GM21447 (cell line): ENCODE data around the gene ANKRD34C.
"Not testable (repeated sequence)": the region's sequence is repeated elsewhere in the genome, so short reads cannot be mapped to it uniquely, and the experiment has no call there.

Experiments used
- ATAC-seq: cut with Tn5 transposase; IDR thresholded peaks from one replicate; pipeline ENCODE4 v1.9.1; 2021; ENCODE audit not compliant: unreplicated experiment

The ANKRD34C gene

DNA sequence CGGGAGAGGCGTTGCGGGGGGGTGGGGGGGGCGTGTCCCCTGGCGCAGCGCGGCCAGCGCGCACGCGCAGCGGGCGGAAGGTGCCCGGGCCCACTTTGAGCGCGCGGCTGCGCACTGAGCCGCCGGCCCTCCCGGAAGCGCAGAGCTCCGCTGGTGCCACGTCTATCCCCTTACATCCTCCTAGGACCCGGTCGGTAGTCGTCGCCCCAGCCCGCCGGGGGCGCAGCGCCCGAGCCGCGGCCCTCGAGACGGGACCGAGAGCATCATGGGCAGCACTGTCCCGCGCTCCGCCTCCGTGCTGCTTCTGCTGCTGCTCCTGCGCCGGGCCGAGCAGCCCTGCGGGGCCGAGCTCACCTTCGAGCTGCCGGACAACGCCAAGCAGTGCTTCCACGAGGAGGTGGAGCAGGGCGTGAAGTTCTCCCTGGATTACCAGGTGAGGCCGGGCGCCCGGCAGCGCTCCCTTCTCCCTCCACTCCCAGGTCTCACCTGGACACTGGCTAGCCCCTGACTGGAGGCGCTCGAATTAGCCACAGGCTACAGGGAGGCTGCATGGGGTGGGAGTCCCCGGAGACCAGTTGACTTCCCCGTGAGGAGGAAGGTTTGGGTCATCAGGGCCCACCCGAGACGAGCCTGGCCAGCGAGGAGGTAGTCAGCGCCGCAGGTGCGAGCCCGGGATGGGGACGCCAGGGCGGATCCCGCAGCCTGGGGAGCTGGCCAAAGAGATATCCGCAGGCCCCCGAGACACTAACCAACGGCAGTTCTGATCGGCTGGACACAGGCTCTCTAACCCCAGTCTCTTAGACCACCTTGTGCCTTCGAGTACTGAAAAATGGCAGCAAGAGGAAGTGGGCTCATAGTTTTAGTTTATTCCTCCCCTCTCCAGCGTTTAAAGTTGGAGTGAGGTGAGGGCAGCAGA is 28.7 kb downstream of the ANKRD34C start, which contains the start of gene TMED3:
TSS of gene TMED3 (plus strand) at position 128 of the 916 bp plus-strand sequence. CDS start at position 266, 138 bp downstream.
- peak; percentile 88 for ATAC-seq

DNA sequence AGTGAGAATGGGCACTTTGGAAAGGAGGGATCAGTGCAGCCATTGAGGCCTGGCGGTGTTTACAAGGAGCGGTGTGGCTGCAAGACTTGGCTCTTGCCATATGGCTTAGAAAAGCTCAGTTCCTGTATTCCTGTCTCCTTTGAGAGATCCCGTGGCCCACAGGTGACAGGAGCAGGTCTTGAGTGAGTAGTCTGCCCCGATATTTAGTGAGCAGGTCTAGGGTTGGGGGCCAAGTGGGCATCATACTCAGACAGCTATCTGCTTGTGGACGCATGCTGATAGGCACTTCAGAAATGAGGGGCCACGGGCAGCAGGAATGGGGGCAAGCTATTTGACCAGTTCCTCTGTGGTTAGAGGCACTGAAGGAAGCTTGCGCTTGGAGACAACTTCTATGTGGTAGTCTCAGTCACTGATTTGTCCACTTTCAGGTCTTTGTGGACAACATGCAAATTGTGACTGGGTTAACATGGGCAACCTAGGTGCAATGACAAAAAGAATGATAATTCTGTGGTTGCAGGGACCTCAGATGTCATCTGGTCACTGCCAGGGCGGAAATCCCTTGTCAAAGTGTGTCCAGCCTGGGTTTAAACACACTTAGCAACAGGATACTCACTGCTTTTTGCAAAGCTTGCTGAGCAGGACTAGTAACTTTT is 29.5 kb downstream of the ANKRD34C start:
- ATAC-seq = no peak

DNA sequence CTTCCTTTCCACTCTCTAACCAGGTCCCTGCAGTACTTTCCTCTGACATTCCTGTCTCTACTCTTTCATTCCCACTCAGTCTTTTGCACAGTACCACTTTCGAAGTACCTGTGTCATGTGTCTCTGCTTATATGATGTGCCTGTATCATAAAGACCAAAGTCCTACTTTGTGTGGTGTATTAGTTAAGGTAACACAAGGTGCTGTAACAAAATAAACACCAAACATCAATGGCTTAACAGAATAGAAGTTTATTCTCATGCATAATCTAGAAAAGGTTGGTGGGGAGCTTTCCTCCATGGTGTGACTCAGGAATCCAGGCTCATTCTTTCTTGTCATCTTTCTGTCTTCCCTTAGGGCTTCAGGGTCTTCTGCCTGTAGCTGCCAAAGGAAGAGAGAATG is 31.7 kb downstream of the ANKRD34C start:
- ATAC-seq = no peak

DNA sequence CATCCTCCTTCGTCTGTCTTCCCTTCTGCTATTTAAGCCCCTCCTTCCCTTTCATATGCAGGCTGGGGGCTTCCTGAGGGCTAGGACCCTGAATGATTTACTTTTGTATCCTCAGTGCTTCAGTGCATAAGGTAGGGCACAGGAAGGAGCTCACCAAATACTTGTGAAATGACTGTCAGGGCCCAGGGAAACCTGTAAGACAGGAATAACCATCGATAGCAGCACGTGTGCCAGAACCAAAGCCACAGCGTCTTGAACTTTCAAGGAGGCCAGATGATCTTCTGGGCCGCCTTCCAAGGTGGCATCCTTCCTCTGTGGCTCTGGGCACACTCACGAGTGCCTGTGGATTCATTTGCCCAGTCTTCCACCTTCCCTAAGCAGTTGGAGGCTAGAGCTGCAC is 32.3 kb downstream of the ANKRD34C start:
- ATAC-seq = no peak

DNA sequence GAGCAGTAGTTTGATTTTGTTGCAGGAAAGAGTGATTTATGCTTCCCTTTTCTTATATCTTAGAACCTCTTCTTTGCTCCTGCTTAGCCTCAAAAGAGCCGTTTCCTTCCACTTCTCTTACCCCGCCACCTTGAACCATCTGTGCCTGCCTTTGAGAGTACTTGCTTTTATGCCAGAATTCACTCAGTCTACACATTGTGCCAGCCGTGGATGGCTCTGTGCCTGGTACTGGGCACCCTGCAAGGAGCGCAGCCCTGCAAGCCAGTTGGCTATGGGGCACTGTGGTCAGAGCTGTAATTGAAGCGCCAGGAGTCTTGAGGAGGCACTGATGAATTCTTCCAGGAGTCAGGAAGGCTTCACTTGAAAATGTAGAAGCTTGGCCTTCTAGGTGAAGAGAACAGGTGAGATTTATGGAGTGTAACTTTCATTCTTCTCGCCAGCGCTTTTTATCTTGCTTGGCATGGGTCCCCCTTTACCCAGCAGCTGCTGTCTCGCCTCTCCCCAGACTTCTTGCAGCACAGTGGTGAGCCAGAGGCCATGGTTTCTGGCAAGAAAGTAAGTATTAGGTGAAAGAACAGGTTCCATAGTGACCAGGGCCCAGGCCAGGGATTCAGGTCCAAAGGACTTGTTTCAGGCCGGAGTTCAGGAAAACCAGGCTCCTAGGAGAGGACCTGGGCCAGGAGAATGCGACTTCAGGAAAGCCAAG is 33.3 kb downstream of the ANKRD34C start:
- no peak for ATAC-seq

DNA sequence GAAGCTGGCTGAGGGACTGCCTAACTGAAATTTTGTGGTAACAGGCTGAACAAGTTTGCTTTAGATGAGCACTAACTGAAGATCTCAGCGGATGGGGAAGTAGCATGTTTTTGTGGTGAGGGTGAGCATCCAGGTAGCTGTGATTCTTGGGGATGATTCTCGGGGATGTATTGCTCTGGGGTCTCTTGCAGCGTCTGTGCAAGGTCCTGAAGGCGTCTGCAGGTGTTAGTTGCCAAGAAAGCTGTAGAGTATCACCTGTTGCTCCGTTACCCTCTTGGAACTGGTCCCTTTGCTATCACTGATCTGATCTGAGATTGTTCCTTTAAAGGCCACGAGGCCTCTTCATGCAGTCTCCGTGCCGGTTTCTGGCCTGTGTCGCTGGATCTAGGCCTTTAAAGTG is 34.3 kb downstream of the ANKRD34C start:
- ATAC-seq = no peak

DNA sequence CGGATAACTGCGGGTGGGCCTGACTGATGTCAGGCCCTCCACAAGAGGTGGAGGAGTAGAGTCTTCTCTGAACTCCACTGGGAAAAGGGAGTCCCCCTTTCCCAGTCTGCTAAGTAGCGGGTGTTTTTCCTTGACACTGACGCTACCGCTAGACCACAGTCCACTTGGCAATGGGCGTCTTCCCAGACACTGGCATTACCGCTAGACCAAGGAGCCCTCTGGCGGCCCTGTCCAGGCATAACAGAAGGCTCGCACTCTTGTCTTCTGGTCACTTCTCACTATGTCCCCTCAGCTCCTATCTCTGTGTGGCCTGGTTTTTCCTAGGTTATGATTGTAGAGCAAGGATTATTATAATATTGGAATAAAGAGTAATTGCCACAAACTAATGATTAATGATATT is 37.5 kb downstream of the ANKRD34C start:
- not testable (repeated sequence) for ATAC-seq

DNA sequence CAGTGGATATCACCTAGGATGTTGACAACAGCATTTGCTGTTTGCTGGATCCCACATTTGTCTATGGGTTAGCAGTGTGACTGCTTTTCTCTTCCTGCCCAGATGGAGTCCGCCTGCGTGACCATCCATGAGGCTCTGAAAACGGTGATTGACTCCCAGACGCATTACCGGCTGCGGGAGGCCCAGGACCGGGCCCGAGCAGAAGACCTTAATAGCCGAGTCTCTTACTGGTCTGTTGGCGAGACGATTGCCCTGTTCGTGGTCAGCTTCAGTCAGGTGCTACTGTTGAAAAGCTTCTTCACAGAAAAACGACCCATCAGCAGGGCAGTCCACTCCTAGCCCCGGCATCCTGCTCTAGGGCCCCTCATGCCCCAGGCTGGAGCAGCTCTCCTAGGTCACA is 39.4 kb downstream of the ANKRD34C start:
- no peak for ATAC-seq

DNA sequence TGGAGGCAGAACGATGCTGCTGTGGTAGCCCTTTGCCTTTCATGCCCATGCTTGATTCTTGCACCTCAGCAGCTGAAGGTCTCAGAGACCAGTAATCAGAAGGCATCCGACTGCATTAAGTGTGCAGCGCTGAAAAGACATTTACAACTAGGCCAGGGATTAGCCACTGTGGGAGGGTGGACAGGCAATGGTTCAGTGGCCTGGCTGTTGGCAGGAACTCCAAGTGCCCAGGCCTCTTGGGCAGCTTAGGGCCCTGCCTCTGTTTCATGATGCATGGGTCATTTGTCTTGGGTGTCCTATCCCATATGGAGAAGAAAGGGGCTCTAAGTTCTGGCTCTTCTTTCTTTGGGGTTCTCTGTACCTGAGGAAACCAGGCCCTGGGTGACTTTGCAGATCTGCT is 39.8 kb downstream of the ANKRD34C start:
- no peak for ATAC-seq

DNA sequence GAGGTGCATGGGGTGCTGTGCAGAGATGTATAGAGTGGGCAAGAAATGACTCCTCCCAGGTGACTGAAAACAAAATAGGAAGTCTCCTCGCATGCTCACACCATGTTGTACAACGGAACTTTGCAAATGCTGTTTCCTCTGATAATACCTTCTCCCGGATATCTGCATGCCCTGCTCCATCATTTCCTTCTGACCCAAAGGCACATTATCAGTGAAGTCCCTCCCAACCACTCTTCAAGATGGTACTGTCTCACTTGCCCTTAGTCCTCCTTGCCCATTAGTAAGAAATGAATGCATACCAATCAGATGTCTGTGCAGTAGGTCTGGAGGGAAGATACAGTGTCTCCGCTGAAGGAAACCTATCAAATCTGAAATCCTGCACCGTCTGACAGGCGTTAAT is 40.4 kb downstream of the ANKRD34C start:
- ATAC-seq = no peak

DNA sequence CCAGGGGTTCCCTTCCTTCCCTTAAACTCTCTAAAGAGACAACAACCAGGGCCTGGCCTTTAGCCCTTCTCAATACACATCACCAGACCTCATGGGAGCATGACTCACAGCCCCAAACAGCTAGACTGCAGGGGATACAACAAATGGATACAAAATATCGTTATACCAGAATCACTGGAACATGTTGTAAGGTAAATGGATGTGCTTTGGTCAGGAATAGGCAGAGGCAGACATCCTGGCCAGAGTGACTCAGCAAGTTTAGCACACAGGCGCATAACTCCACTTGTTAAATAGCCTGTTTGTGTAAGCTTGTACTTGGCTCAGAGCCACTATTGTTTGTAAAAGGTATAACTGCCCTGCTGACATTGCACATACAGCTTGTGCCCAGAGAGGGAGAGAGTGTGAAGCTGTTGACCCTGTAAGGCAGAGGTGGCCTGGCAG is 46.7 kb downstream of the ANKRD34C start:
- no peak for ATAC-seq
